ENCODE results near the gene TRPM7.
"Not testable (repeated sequence)": the region's sequence is repeated elsewhere in the genome, so short reads cannot be mapped to it uniquely, and the experiment has no call there.

Gene TRPM7

GRCh38 chr15:50686469-50687301 lies at the start of gene TRPM7:
Gene TRPM7, minus strand, starts transcription at chr15:50686797. Its CDS starts 264 bp downstream, at chr15:50686533.
- DNase-seq (ENCODE audit: low read depth), result peak; percentile 83

GRCh38 chr15:50735156-50735555 lies 48.6 kb upstream of the TRPM7 start:
- no peak for DNase-seq (ENCODE audit: low read depth)

- DNase-seq (ENCODE audit: low read depth), result no peak
Observed at GRCh38 chr15:50726315-50726714, 39.7 kb upstream of the TRPM7 start.

GRCh38 chr15:50718700-50719125 lies 32.1 kb upstream of the TRPM7 start:
- no peak for DNase-seq (ENCODE audit: low read depth)

- DNase-seq (ENCODE audit: low read depth), result no peak
Observed at GRCh38 chr15:50712018-50712417, 25.4 kb upstream of the TRPM7 start.

- DNase-seq (ENCODE audit: low read depth), result no peak
Observed at GRCh38 chr15:50710585-50710984, 24.0 kb upstream of the TRPM7 start.

GRCh38 chr15:50707878-50708427 lies 21.4 kb upstream of the TRPM7 start:
- DNase-seq (ENCODE audit: low read depth), result no peak

GRCh38 chr15:50702762-50703334 lies 16.3 kb upstream of the TRPM7 start:
- DNase-seq (ENCODE audit: low read depth), result no peak

GRCh38 chr15:50698101-50698500 lies 11.5 kb upstream of the TRPM7 start:
- no peak for DNase-seq (ENCODE audit: low read depth)

GRCh38 chr15:50697109-50697797 lies 10.7 kb upstream of the TRPM7 start:
- no peak for DNase-seq (ENCODE audit: low read depth)

- DNase-seq (ENCODE audit: low read depth), result not testable (repeated sequence)
Observed at GRCh38 chr15:50694634-50695165, 8.1 kb upstream of the TRPM7 start.

- DNase-seq (ENCODE audit: low read depth), result no peak
Observed at GRCh38 chr15:50687302-50687902, 805 bp upstream of the TRPM7 start.

- DNase-seq (ENCODE audit: low read depth), result peak; percentile 44
Observed at GRCh38 chr15:50685976-50686468, 575 bp downstream of the TRPM7 start.

GRCh38 chr15:50685191-50685975 lies 1.2 kb downstream of the TRPM7 start:
- DNase-seq (ENCODE audit: low read depth), result no peak

- no peak for DNase-seq (ENCODE audit: low read depth)
Observed at GRCh38 chr15:50681467-50681866, 5.1 kb downstream of the TRPM7 start.

- no peak for DNase-seq (ENCODE audit: low read depth)
Observed at GRCh38 chr15:50676799-50677483, 9.7 kb downstream of the TRPM7 start.

- no peak for DNase-seq (ENCODE audit: low read depth)
Observed at GRCh38 chr15:50675535-50676144, 11.0 kb downstream of the TRPM7 start.

- no peak for DNase-seq (ENCODE audit: low read depth)
Observed at GRCh38 chr15:50670115-50670514, 16.5 kb downstream of the TRPM7 start.

GRCh38 chr15:50669611-50670010 lies 17.0 kb downstream of the TRPM7 start:
- no peak for DNase-seq (ENCODE audit: low read depth)

- DNase-seq (ENCODE audit: low read depth), result no peak
Observed at GRCh38 chr15:50665938-50666337, 20.7 kb downstream of the TRPM7 start.

All from activated T-helper 1 cell treated with Interleukin-2 at 50 U/mL for 16 hours (primary cell).